Vagina (tissue), 2 donors: ENCODE results near the gene DROSHA. TPM values are rescaled to one million over a fixed set of nuclear protein-coding genes. Genes with fewer than 3 reads are reported as not detected.
A peak's percentile ranks its signal among the peaks of the same experiment; 100 is the strongest.

Experiments
- DNase-seq, 2 donors: peaks; one replicate each; pipeline ENCODE4 v3.0.0-alpha.2; 2017; ENCODE audit errors: extremely low spot score in 2 of 2
- H3K27ac ChIP-seq: fragments of 200-600 bp; sonication (generic); one replicate; pipeline ENCODE4 v1.5.1; 2019
- H3K27me3 ChIP-seq: fragments of 200-600 bp; sonication (generic); one replicate; pipeline ENCODE4 v1.5.1; 2019
- H3K36me3 ChIP-seq, 2 donors: fragments of 200-600 bp; sonication (generic); one replicate each; pipeline ENCODE4 v1.5.1; 2017 to 2019
- H3K4me1 ChIP-seq: fragments of 200-600 bp; sonication (generic); one replicate; pipeline ENCODE4 v1.5.1; 2019
- H3K4me3 ChIP-seq, 2 donors: fragments of 200-600 bp; sonication (generic); 1 replicate in 1 of 2; 2 replicates in 1 of 2; pipeline ENCODE4 v1.5.1; 2016 to 2019
- H3K9me3 ChIP-seq: fragments of 200-600 bp; sonication (generic); one replicate; pipeline ENCODE4 v1.5.1; 2019
- POLR2A ChIP-seq, 2 donors: fragments of 450-650 bp; IDR thresholded peaks; one replicate each; pipeline ENCODE4 v1.6.1; 2017; ENCODE audit warnings: antibody characterized with exemption in 2 of 2, mild to moderate bottlenecking in 2 of 2, moderate library complexity in 2 of 2
- POLR2AphosphoS5 ChIP-seq, 2 donors: sonication (generic); formaldehyde crosslinking; IDR thresholded peaks; one replicate each; pipeline ENCODE4 v1.9.0; 2017; ENCODE audit warnings: antibody characterized with exemption in 2 of 2, mild to moderate bottlenecking in 2 of 2, low read depth in 1 of 2; ENCODE audit not compliant: insufficient read depth in 1 of 2
- intact Hi-C: fragments of 100-400 bp; cut with DNase I; formaldehyde crosslinking; loops from one replicate; pipeline ENCODE4 v1.15.1; 2023
- total RNA-seq: library from RNA; depleted of rRNA; stranded (reverse); fragments of >200 nt; gene quantifications from one replicate; pipeline ENCODE4 v1.2.3, GENCODE V29; 2016
- TF ChIP-seq, protein P1 (sequence below), 3 experiments: fragments of 450-650 bp in 2 of 3; fragments of 200-600 bp in 1 of 3; sonication (generic) in 1 of 3; IDR thresholded peaks; one replicate each; pipeline ENCODE4 v1.5.1; 2017 to 2019; ENCODE audit warnings: antibody characterized with exemption in 3 of 3, mild to moderate bottlenecking in 2 of 3, moderate library complexity in 2 of 3

DROSHA gene
- total RNA-seq, 1 donor from 2014 or later, result 50.1 TPM

DNA sequence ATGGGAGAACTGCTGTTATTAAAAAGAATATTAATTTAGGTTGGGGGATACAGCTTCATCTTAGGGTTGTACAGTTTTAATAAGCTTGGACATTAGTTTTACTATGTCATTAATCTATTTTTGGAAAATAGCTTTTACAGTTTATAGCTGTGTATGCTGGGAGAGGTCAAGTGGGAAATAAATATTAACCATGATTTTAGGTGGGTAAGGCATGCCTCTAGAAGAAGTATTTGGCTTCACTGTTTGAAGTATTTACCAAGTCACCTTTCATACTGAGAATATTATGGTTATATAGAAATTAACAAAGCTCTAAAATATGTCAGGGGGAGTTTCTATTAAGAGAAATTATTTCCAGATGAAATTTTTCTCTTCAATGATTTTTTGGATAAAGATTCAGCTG lies 5.5 kb upstream of the DROSHA start:
- no peak overlapping the region for H3K27ac ChIP-seq
- no peaks in the 10 kb centered on the region for H3K9me3 ChIP-seq
- TF ChIP-seq POLR2A (IDR thresholded peaks at IDR 0.05), result no peak
- TF ChIP-seq, protein P1, sequence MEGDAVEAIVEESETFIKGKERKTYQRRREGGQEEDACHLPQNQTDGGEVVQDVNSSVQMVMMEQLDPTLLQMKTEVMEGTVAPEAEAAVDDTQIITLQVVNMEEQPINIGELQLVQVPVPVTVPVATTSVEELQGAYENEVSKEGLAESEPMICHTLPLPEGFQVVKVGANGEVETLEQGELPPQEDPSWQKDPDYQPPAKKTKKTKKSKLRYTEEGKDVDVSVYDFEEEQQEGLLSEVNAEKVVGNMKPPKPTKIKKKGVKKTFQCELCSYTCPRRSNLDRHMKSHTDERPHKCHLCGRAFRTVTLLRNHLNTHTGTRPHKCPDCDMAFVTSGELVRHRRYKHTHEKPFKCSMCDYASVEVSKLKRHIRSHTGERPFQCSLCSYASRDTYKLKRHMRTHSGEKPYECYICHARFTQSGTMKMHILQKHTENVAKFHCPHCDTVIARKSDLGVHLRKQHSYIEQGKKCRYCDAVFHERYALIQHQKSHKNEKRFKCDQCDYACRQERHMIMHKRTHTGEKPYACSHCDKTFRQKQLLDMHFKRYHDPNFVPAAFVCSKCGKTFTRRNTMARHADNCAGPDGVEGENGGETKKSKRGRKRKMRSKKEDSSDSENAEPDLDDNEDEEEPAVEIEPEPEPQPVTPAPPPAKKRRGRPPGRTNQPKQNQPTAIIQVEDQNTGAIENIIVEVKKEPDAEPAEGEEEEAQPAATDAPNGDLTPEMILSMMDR (IDR thresholded peaks at IDR 0.05), result no peak
- no peak for TF ChIP-seq POLR2AphosphoS5 (IDR thresholded peaks at IDR 0.05; ENCODE audit: insufficient read depth in 1 of 2, low read depth in 1 of 2)
- peaks cover 14% of the 10 kb centered on the region for H3K4me1 ChIP-seq
- peaks cover 0 to 62% of the 10 kb centered on the region in 2 donors for H3K36me3 ChIP-seq
- intact Hi-C loops, result no loop called here
- H3K27me3 ChIP-seq, result no peaks in the 10 kb centered on the region
- no peak for DNase-seq
- no peak overlapping the region for H3K4me3 ChIP-seq

DNA sequence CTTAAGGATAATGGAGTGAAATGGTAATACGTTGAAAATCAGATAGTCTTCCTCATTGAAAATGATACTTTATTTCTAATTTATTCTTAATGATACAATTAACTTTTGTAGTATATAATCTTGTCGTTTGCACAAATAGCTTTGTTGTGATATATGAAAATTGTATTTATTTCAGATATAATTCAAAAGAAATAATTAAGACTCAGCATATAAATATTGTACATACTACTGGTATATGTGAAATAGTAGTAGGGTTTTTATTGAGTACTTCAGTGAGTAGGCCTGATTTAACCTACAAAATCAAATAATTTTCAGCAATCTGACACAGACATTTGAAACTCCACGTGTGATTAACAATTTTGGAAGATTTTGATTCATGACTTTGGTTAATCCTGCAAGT lies 5.0 kb upstream of the DROSHA start:
- Histone ChIP-seq H3K27ac (no peak overlapping the region), H3K4me1 (peaks cover 14% of the 10 kb centered on the region), H3K9me3 (no peaks in the 10 kb centered on the region), H3K4me3 (no peak overlapping the region), H3K36me3 (peaks cover 0 to 58% of the 10 kb centered on the region in 2 donors), H3K27me3 (no peaks in the 10 kb centered on the region)
- TF ChIP-seq POLR2AphosphoS5 (IDR thresholded peaks at IDR 0.05; ENCODE audit: insufficient read depth in 1 of 2, low read depth in 1 of 2), result no peak
- TF ChIP-seq POLR2A (IDR thresholded peaks at IDR 0.05), result no peak
- TF ChIP-seq, protein P1 (IDR thresholded peaks at IDR 0.05), result no peak
- DNase-seq, result no peak
- intact Hi-C loops, result no loop called here

DNA sequence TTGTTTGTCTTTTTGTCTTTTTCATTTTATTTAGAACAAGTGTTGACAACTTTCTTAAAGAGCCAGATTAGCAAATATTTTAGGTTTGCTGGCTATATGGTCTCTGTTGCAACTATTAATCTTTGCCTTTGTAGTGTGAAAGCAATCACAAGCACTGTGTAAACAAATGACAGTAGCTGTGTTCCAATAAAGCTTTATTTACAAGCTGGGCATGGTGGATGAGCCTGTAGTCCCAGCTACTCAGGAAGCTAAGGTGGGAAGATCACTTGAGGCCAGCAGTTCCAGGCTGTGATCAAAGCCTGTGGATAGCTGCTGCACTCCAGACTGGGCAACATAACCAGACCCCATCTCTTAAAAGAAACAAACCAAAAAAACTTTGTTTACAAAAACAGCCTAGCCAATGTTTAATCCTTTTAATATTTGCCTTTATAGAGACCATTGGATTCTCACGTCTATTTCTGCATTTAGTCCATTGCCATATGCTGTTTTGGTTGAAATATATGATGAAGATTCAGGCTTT lies 2.7 kb upstream of the DROSHA start:
- no peak for DNase-seq
- Histone ChIP-seq H3K4me3 (no peak overlapping the region), H3K36me3 (peaks cover 0 to 43% of the 10 kb centered on the region in 2 donors), H3K4me1 (peaks cover 31% of the 10 kb centered on the region), H3K27ac (no peak overlapping the region), H3K27me3 (no peaks in the 10 kb centered on the region), H3K9me3 (no peaks in the 10 kb centered on the region)
- intact Hi-C loops, result no loop called here
- no peak for TF ChIP-seq POLR2AphosphoS5 (IDR thresholded peaks at IDR 0.05; ENCODE audit: insufficient read depth in 1 of 2, low read depth in 1 of 2)
- no peak for TF ChIP-seq POLR2A (IDR thresholded peaks at IDR 0.05)

DNA sequence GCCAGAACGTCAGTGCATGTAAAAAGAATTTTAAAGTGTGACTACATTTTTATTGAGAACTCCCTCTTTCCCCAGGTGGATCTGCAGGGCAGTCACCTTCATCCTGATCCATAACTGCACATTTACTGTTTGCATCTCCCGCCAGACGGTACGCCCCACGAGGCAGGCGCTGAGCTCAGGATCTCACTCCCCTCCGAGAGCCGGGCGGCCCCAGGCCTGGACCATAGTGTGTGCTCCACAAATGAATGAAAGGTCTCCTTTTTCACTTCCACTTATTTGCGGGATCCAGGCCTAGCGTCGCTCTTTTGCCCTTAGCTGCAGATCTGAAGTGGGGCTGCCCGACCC lies 378 bp downstream of the DROSHA start:
- DNase-seq, result no peak
- Histone ChIP-seq H3K9me3 (no peaks in the 10 kb centered on the region), H3K27ac (peak overlapping the region; percentile 70), H3K27me3 (no peaks in the 10 kb centered on the region), H3K36me3 (peaks cover 0 to 39% of the 10 kb centered on the region in 2 donors), H3K4me1 (peaks cover 31% of the 10 kb centered on the region), H3K4me3 (peak overlapping the region; percentile 85 to 88)
- intact Hi-C loops, result no loop called here
- no peak for TF ChIP-seq POLR2A (IDR thresholded peaks at IDR 0.05)
- TF ChIP-seq POLR2AphosphoS5 (IDR thresholded peaks at IDR 0.05; ENCODE audit: insufficient read depth in 1 of 2, low read depth in 1 of 2), result no peak
- TF ChIP-seq, protein P1 (IDR thresholded peaks at IDR 0.05), result no peak

DNA sequence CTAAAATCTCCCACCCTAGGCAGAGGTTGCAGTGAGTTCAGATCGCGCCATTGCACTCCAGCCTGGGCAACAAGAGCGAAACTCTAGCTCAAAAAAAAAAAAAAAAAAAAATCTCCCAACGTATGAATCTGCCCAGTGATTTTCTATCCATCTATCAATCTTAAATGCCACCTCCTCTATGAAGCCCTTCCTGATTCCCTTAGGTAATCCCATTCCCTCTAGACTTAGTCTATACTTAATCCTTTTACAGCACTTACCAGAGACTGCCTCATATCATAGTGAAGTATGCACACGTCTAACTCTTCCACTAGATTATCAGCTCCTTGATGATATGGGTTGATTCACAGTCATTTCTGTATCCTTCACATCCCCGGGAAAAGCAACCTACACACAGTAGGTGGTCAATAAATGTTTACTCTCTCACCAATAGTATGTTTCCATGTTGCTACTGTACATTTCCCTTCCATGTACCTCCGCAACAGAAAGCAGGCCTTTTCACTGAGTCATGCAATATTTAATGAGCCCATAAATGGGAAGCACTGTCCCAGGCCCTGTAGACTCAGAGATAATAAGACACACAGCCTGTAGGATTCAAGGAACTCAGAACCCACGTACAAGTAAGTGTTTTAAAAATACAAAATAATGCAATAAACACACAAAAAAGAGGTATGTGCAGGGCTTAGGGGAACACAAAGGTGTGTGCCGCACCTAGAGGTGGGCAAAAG lies 1.2 kb downstream of the DROSHA start:
- no peak overlapping the region for H3K27ac ChIP-seq

More for the DNA sequence above, 1.2 kb downstream of the DROSHA start:
- no peak for DNase-seq
- Histone ChIP-seq H3K4me1 (peaks cover 31% of the 10 kb centered on the region), H3K4me3 (peak overlapping the region; percentile 85 to 88), H3K36me3 (peaks cover 0 to 39% of the 10 kb centered on the region in 2 donors), H3K27me3 (no peaks in the 10 kb centered on the region), H3K9me3 (no peaks in the 10 kb centered on the region)
- intact Hi-C loops, result no loop called here
- TF ChIP-seq, protein P1 (IDR thresholded peaks at IDR 0.05), result no peak
- TF ChIP-seq POLR2A (IDR thresholded peaks at IDR 0.05), result no peak
- no peak for TF ChIP-seq POLR2AphosphoS5 (IDR thresholded peaks at IDR 0.05; ENCODE audit: insufficient read depth in 1 of 2, low read depth in 1 of 2)
